ENCODE results near the gene SCML2.

DNA sequence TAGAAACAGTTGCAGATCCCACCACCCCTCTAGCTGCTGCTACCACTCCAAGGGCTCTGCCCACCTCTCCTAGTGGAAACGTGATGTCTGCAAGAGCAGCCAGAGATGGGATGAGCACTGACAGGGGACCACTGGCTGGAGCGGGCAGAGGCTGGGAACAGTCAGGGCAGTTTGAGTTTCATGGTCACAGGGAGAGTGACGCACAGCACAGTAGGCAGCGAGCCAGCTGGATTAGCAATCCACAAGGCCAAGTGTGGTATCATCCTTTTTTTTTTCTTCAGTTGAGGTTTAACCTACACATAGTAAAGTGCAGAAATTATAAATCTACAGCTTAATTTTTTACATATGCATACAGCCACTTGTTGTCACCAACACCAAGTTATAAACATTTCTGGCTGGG, 6.4 kb upstream of the SCML2 start:
- TF ChIP-seq, protein P1, sequence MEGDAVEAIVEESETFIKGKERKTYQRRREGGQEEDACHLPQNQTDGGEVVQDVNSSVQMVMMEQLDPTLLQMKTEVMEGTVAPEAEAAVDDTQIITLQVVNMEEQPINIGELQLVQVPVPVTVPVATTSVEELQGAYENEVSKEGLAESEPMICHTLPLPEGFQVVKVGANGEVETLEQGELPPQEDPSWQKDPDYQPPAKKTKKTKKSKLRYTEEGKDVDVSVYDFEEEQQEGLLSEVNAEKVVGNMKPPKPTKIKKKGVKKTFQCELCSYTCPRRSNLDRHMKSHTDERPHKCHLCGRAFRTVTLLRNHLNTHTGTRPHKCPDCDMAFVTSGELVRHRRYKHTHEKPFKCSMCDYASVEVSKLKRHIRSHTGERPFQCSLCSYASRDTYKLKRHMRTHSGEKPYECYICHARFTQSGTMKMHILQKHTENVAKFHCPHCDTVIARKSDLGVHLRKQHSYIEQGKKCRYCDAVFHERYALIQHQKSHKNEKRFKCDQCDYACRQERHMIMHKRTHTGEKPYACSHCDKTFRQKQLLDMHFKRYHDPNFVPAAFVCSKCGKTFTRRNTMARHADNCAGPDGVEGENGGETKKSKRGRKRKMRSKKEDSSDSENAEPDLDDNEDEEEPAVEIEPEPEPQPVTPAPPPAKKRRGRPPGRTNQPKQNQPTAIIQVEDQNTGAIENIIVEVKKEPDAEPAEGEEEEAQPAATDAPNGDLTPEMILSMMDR (IDR thresholded peaks at IDR 0.05; ENCODE audit: low read depth, low read length, poor library complexity, severe bottlenecking), result no peak
- TF ChIP-seq EZH2phosphoT487 (IDR thresholded peaks at IDR 0.05; ENCODE audit: borderline replicate concordance, low read length), result no peak

Measured in DOHH2 (cell line).